GM21360 (cell line): Measurements from ENCODE around the gene POU2F2.

Experiments
- ATAC-seq: cut with Tn5 transposase; IDR thresholded peaks from one replicate; pipeline ENCODE4 v1.9.1; 2021; ENCODE audit warnings: mild to moderate bottlenecking, moderate library complexity; ENCODE audit not compliant: unreplicated experiment

The POU2F2 gene

GRCh38 chr19:42155796-42156195, 23.6 kb upstream of the POU2F2 start:
- ATAC-seq = no peak

- ATAC-seq = no peak
These were observed 22.5 kb upstream of the POU2F2 start for GRCh38 chr19:42154471-42155323.

- ATAC-seq = no peak
These were observed 21.6 kb upstream of the POU2F2 start for GRCh38 chr19:42153672-42154433.

- no peak for ATAC-seq
These were observed 20.8 kb upstream of the POU2F2 start for GRCh38 chr19:42152910-42153671.

GRCh38 chr19:42151782-42152684, 19.8 kb upstream of the POU2F2 start:
- no peak for ATAC-seq

GRCh38 chr19:42150911-42151361, 18.7 kb upstream of the POU2F2 start:
- ATAC-seq = no peak

- no peak for ATAC-seq
These were observed 18.1 kb upstream of the POU2F2 start for GRCh38 chr19:42150364-42150763.

- no peak for ATAC-seq
These were observed 17.4 kb upstream of the POU2F2 start for GRCh38 chr19:42149447-42150202.

- no peak for ATAC-seq
These were observed 16.0 kb upstream of the POU2F2 start for GRCh38 chr19:42148266-42148665.

GRCh38 chr19:42143341-42144234, 11.3 kb upstream of the POU2F2 start:
- no peak for ATAC-seq

GRCh38 chr19:42140125-42140754, 8.0 kb upstream of the POU2F2 start:
- no peak for ATAC-seq

- ATAC-seq = no peak
These were observed 2.4 kb upstream of the POU2F2 start for GRCh38 chr19:42134535-42135070.

- peak; percentile 35 for ATAC-seq
These were observed 744 bp upstream of the POU2F2 start for GRCh38 chr19:42132851-42133528.

- no peak for ATAC-seq
These were observed 857 bp downstream of the POU2F2 start for GRCh38 chr19:42131149-42132029.

GRCh38 chr19:42130254-42130573, 2.0 kb downstream of the POU2F2 start:
- ATAC-seq = no peak
